IMR-90 (cell line): ENCODE data around the gene HSD17B11. TPM values are rescaled to one million over a fixed set of nuclear protein-coding genes. Genes with fewer than 3 reads are reported as not detected.

Source experiments
- ATAC-seq: fragments of 200-7000 bp; cut with Tn5 transposase; 2 replicates; pipeline ENCODE4 v1.9.1; 2020; ENCODE audit warnings: low read depth, mild to moderate bottlenecking, moderate library complexity
- BruUV-seq: library from RNA; stranded (reverse); fragments of 400-500 nt; replicated peaks from 2 replicates; lab custom pipeline; 2021; lab: Mats Ljungman, UMichigan
- CTCF ChIA-PET: fragments of 300-600 bp; formaldehyde crosslinking; extraction: SDS; loops from one replicate; lab custom pipeline; 2021; ENCODE audit warnings: antibody characterized with exemption; lab: Yijun Ruan, JAX
- POLR2A ChIA-PET: fragments of 300-600 bp; sonication (Branson Sonifier 250); formaldehyde crosslinking; loops from one replicate; lab custom pipeline; 2022; ENCODE audit warnings: antibody characterized with exemption; ENCODE audit not compliant: unreplicated experiment; lab: Charles Lee
- DNase-seq: peaks from one replicate; pipeline ENCODE4 v3.0.0; 2013
- H2AFZ ChIP-seq: replicated peaks from 2 replicates; pipeline ENCODE3; 2013; ENCODE audit warnings: low read length, mild to moderate bottlenecking; ENCODE audit not compliant: poor library complexity
- H2AK5ac ChIP-seq: 2 replicates; pipeline ENCODE4 v1.6.1; 2013; ENCODE audit warnings: low read depth, low read length, inconsistent platforms
- H2AK9ac ChIP-seq: replicated peaks from 2 replicates; pipeline ENCODE3; 2013; ENCODE audit warnings: mild to moderate bottlenecking, low read depth, low read length, moderate library complexity; ENCODE audit not compliant: poor library complexity
- H2BK120ac ChIP-seq: 2 replicates; pipeline ENCODE4 v1.6.1; 2013; ENCODE audit warnings: low read depth, low read length, inconsistent platforms
- H2BK15ac ChIP-seq: 3 replicates; pipeline ENCODE4 v1.6.1; 2013; ENCODE audit warnings: low read depth, low read length, inconsistent platforms
- H2BK20ac ChIP-seq: 2 replicates; pipeline ENCODE4 v1.6.1; 2013; ENCODE audit warnings: low read depth, mild to moderate bottlenecking, inconsistent platforms, low read length, moderate library complexity
- H2BK5ac ChIP-seq: 2 replicates; pipeline ENCODE4 v1.6.1; 2013; ENCODE audit warnings: mild to moderate bottlenecking, low read depth, low read length, inconsistent platforms; ENCODE audit not compliant: poor library complexity, severe bottlenecking
- H3K14ac ChIP-seq: replicated peaks from 2 replicates; pipeline ENCODE4 v1.6.1; 2013; ENCODE audit warnings: low read depth, low read length, inconsistent platforms
- H3K18ac ChIP-seq: 2 replicates; pipeline ENCODE4 v1.6.1; 2013; ENCODE audit warnings: low read depth, low read length, control low read depth
- H3K23ac ChIP-seq: 2 replicates; pipeline ENCODE4 v1.6.1; 2013; ENCODE audit warnings: low read depth, low read length, inconsistent platforms
- H3K27ac ChIP-seq: 2 replicates; pipeline ENCODE4 v1.5.1; 2013; ENCODE audit warnings: mild to moderate bottlenecking, control low read depth, low read length; ENCODE audit not compliant: insufficient read depth
- H3K27me3 ChIP-seq: 2 replicates; pipeline ENCODE4 v1.6.1; 2013; ENCODE audit warnings: low read length; ENCODE audit not compliant: control insufficient read depth, insufficient read depth
- H3K36me3 ChIP-seq: 2 replicates; pipeline ENCODE4 v1.6.1; 2013; ENCODE audit warnings: low read length, mixed read lengths; ENCODE audit not compliant: control insufficient read depth, insufficient read depth
- H3K4ac ChIP-seq: 2 replicates; pipeline ENCODE4 v1.6.1; 2013; ENCODE audit warnings: low read depth, low read length, inconsistent platforms
- H3K4me1 ChIP-seq: 2 replicates; pipeline ENCODE4 v1.6.1; 2013; ENCODE audit warnings: low read length, mixed read lengths; ENCODE audit not compliant: control insufficient read depth, insufficient read depth
- H3K4me2 ChIP-seq: 2 replicates; pipeline ENCODE4 v1.6.1; 2013; ENCODE audit warnings: low read depth, mild to moderate bottlenecking, control low read depth, low read length, moderate library complexity
- H3K4me3 ChIP-seq: 2 replicates; pipeline ENCODE4 v1.5.1; 2013; ENCODE audit warnings: low read depth, mild to moderate bottlenecking, control low read depth, low read length, moderate library complexity; ENCODE audit not compliant: insufficient read depth
- H3K56ac ChIP-seq: 2 replicates; pipeline ENCODE4 v1.6.1; 2013; ENCODE audit warnings: low read length, inconsistent platforms; ENCODE audit not compliant: insufficient read depth; ENCODE audit errors: extremely low read depth
- H3K79me1 ChIP-seq, 2 experiments: 2 replicates each; pipeline ENCODE4 v1.6.1; 2013; ENCODE audit warnings: low read length in 2 of 2, inconsistent platforms in 1 of 2, low read depth in 1 of 2
- H3K9ac ChIP-seq: 2 replicates; pipeline ENCODE4 v1.6.1; 2013; ENCODE audit warnings: low read depth, low read length, control low read depth
- H3K9me1 ChIP-seq: 2 replicates; pipeline ENCODE4 v1.6.1; 2013; ENCODE audit warnings: low read length, inconsistent platforms; ENCODE audit not compliant: insufficient read depth
- H3K9me3 ChIP-seq: 2 replicates; pipeline ENCODE4 v1.6.1; 2013; ENCODE audit warnings: low read length; ENCODE audit not compliant: control insufficient read depth, insufficient read depth
- H4K20me1 ChIP-seq: 2 replicates; pipeline ENCODE4 v1.6.1; 2013; ENCODE audit warnings: low read length, inconsistent platforms; ENCODE audit not compliant: insufficient read depth
- H4K5ac ChIP-seq: 2 replicates; pipeline ENCODE4 v1.6.1; 2013; ENCODE audit warnings: mild to moderate bottlenecking, low read depth, low read length, control low read depth
- H4K8ac ChIP-seq, 2 experiments: 2 replicates each; pipeline ENCODE4 v1.6.1; 2013; ENCODE audit warnings: low read depth in 2 of 2, low read length in 2 of 2, control low read depth in 1 of 2, inconsistent platforms in 1 of 2
- H4K91ac ChIP-seq: 2 replicates; pipeline ENCODE4 v1.6.1; 2013; ENCODE audit warnings: low read depth, low read length, inconsistent platforms; ENCODE audit not compliant: insufficient read depth
- RAD21 ChIP-seq: IDR thresholded peaks from 2 replicates; pipeline ENCODE4 v1.6.1; 2012; ENCODE audit warnings: low read length, improper control_type of control experiment
- RCOR1 ChIP-seq: IDR thresholded peaks from 2 replicates; pipeline ENCODE4 v1.6.1; 2012; ENCODE audit warnings: mild to moderate bottlenecking, low read length, improper control_type of control experiment; ENCODE audit not compliant: insufficient replicate concordance
- WGBS, 2 experiments: methylation state at CpG; one replicate each; pipeline versions ENCODE4 v1.1.5 to v1.1.7; 2013; ENCODE audit warnings: missing lambda C conversion rate in 2 of 2; ENCODE audit not compliant: insufficient read length in 1 of 2; ENCODE audit errors: extremely low coverage in 2 of 2; 5-methylcytosine and 5-hydroxymethylcytosine counted together
- dilution Hi-C: fragments of 300-500 bp; cut with HindIII; formaldehyde crosslinking; loops from one replicate; pipeline ENCODE4 v1.14.3; 2018; ENCODE audit warnings: low sequenced_read_pairs; ENCODE audit not compliant: unreplicated experiment
- in situ Hi-C: fragments of 300-500 bp; cut with MboI; formaldehyde crosslinking; loops from 3 replicates; pipeline ENCODE4 v1.14.3; 2019; ENCODE audit warnings: low sequenced_read_pairs, inconsistent platforms, mixed read lengths
- intact Hi-C: fragments of 100-400 bp; cut with micrococcal nuclease; formaldehyde crosslinking; loops from 2 replicates; pipeline ENCODE4 v1.10.0; 2022
- polyA plus RNA-seq, 3 experiments: library from polyadenylated mRNA; depleted of rRNA; stranded (reverse); fragments of >200 nt; gene quantifications; 2 replicates each; pipeline ENCODE4 v1.2.3, GENCODE V29; 2012; ENCODE audit warnings: low replicate concordance in 1 of 3
- total RNA-seq: library from RNA; depleted of rRNA; stranded (reverse); fragments of >200 nt; gene quantifications from 2 replicates; pipeline ENCODE4 v1.2.3, GENCODE V29; 2012

HSD17B11 gene
- total and polyA plus RNA-seq, 2 of the 4 experiments (the other 2 are of a cell fraction), result 11.3 to 12.0 TPM

GRCh38 chr4:87406462-87406861 is 15.5 kb upstream of the HSD17B11 start:
- no peak overlapping the region for H3K9ac ChIP-seq
- in situ Hi-C loops, result no loop called here
- TF ChIP-seq RCOR1, result no peak
- no peak for TF ChIP-seq RAD21
- no peaks in the 10 kb centered on the region for H3K79me1 ChIP-seq
- no peak overlapping the region for H2BK5ac ChIP-seq
- H4K5ac ChIP-seq, result no peak overlapping the region
- ChIA-PET CTCF (no interaction called here), POLR2A (no interaction called here)
- no peak overlapping the region for H3K4me3 ChIP-seq
- no peak overlapping the region for H2BK120ac ChIP-seq
- H3K4me1 ChIP-seq, result peaks cover 6% of the 10 kb centered on the region; the same call in 1 of the 2 replicates
- BruUV-seq, result no TSS peak
- no CpG with 5 or more reads among the region's 6 CpGs for WGBS, 2 experiments
- ATAC-seq (no peak), DNase-seq (no peak)
- H3K9me1 ChIP-seq, result no peaks in the 10 kb centered on the region
- no peak overlapping the region for H2BK15ac ChIP-seq
- H3K23ac ChIP-seq, result no peak overlapping the region
- no peaks in the 10 kb centered on the region; the same call in 1 of the 2 replicates for H3K27me3 ChIP-seq
- no peaks in the 10 kb centered on the region; the same call in 1 of the 2 replicates for H3K9me3 ChIP-seq
- H4K20me1 ChIP-seq, result no peaks in the 10 kb centered on the region
- H3K4me2 ChIP-seq, result no peak overlapping the region
- intact Hi-C loops, result no loop called here
- H4K8ac ChIP-seq, result no peak overlapping the region
- dilution Hi-C loops, result no loop called here
- no peak overlapping the region for H3K14ac ChIP-seq
- H2AFZ ChIP-seq, result no peak overlapping the region
- no peak overlapping the region for H3K56ac ChIP-seq
- no peak overlapping the region for H4K91ac ChIP-seq
- H3K4ac ChIP-seq, result no peak overlapping the region
- H3K27ac ChIP-seq, result no peak overlapping the region
- no peak overlapping the region for H3K18ac ChIP-seq
- H3K36me3 ChIP-seq, result no peaks in the 10 kb centered on the region
- H2AK9ac ChIP-seq, result no peak overlapping the region
- no peak overlapping the region for H2BK20ac ChIP-seq
- H2AK5ac ChIP-seq, result no peak overlapping the region
